Activated naive CD8-positive, alpha-beta T cell (primary cell): ENCODE results near the gene ADSS2.
"Not testable (repeated sequence)": the region's sequence is repeated elsewhere in the genome, so short reads cannot be mapped to it uniquely, and the experiment has no call there.

Experiments
- H3K27ac Mint-ChIP-seq: one replicate; pipeline ENCODE4 v1.8.0; 2021; ENCODE audit warnings: mixed read lengths
- H3K27me3 Mint-ChIP-seq: one replicate; pipeline ENCODE4 v1.8.0; 2021; ENCODE audit warnings: mixed read lengths
- H3K36me3 Mint-ChIP-seq: one replicate; pipeline ENCODE4 v1.8.0; 2021; ENCODE audit warnings: mixed read lengths
- H3K4me1 Mint-ChIP-seq: one replicate; pipeline ENCODE4 v1.8.0; 2021; ENCODE audit warnings: low read depth, mixed read lengths
- H3K4me3 Mint-ChIP-seq: one replicate; pipeline ENCODE4 v1.8.0; 2021; ENCODE audit warnings: mild to moderate bottlenecking, mixed read lengths
- H3K9me3 Mint-ChIP-seq: one replicate; pipeline ENCODE4 v1.8.0; 2021; ENCODE audit warnings: low read depth, mixed read lengths

ADSS2 gene

DNA sequence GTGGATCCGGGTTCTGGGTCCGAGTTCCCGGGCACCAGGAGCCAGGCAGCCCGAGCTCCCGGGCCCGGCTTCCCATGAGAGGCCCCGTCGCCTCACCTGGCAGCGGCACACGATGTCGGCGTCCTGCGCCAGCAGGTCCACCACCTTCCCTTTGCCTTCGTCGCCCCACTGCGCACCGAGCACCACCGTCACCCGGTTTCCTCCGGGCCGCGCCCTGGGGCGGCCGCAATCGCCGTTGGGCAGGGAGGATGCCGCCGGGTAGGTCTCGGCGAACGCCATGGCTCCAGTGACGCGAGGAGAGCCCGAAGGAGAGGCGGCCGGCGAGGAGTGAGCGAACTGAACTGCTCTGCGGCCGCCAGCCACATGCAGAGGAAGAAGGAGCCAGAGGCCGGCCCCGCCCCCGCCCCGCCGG lies at the start of gene ADSS2:
TSS of gene ADSS2 (minus strand) at position 371 of the 412 bp plus-strand sequence. CDS start at position 279, 92 bp downstream.
- Mint-ChIP-seq H3K27me3 (no peaks in the 10 kb centered on the region), H3K9me3 (peaks cover 3% of the 10 kb centered on the region), H3K4me1 (peaks cover 52% of the 10 kb centered on the region), H3K36me3 (peaks cover 16% of the 10 kb centered on the region), H3K27ac (peak within 1 kb of the TSS; percentile 96), H3K4me3 (peak within 1 kb of the TSS; percentile 94)

DNA sequence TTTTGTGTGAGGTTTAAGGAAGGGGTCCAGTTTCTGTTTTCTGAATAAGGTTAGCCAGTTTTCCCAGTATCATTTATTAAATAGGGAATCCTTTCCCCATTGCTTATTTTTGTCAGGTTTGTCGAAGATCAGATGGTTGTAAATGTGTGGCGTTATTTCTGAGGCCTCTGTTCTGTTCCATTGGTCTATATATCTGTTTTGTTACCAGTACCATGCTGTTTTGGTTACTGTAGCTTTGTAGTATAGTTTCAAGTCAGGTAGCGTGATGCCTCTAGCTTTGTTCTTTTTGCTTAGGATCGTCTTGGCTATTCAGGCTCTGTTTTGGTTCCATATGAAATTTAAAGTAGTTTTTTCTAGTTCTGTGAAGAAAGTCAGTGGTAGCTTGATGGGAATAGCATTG lies 48.8 kb upstream of the ADSS2 start:
- H3K36me3 Mint-ChIP-seq, H3K27ac Mint-ChIP-seq, H3K4me3 Mint-ChIP-seq, H3K4me1 Mint-ChIP-seq, H3K9me3 Mint-ChIP-seq, H3K27me3 Mint-ChIP-seq: not testable (repeated sequence)

DNA sequence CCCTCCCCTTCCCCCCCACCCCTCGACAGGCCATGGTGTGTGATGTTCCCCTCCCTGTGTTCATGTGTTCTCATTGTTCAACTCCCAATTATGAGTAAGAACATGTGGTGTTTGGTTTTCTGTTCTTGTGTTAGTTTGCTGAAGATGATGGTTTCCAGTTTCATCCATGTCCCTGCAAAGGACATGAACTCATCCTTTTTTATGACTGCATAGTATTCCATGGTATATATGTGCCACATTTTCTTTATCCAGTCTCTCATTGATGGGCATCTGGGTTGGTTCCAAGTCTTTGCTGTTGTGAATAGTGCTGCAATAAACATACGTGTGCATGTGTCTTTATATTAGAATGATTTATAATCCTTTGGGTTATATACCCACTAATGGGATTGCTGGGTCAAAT lies 47.8 kb upstream of the ADSS2 start:
- H3K27ac Mint-ChIP-seq, H3K4me3 Mint-ChIP-seq, H3K36me3 Mint-ChIP-seq: not testable (repeated sequence)

DNA sequence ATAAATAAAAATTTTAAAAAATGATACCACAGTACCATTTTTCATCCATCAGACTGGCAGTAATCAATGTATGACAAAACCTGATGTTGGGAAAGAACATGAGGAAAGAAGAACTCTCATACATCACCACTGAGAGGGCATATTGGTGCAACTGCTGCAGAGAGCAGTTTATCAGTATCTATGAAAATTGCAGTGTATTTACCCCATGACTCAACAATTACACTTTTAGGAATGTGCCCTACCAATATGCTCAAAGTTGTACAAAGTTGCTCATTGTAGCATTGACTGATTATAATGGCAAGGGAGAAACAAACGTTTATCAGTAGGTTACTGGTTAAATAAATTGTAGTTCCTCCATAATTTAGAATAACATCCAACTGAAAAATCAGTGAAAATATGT lies 46.1 kb upstream of the ADSS2 start:
- no peaks in the 10 kb centered on the region for H3K4me1 Mint-ChIP-seq
- H3K36me3 Mint-ChIP-seq = peaks cover 8% of the 10 kb centered on the region
- H3K27ac Mint-ChIP-seq = no peak overlapping the region
- no peaks in the 10 kb centered on the region for H3K27me3 Mint-ChIP-seq
- H3K4me3 Mint-ChIP-seq = no peak overlapping the region
- peaks cover 8% of the 10 kb centered on the region for H3K9me3 Mint-ChIP-seq

More for the DNA sequence above, 47.8 kb upstream of the ADSS2 start:
- H3K4me1 Mint-ChIP-seq, H3K27me3 Mint-ChIP-seq, H3K9me3 Mint-ChIP-seq: not testable (repeated sequence)

DNA sequence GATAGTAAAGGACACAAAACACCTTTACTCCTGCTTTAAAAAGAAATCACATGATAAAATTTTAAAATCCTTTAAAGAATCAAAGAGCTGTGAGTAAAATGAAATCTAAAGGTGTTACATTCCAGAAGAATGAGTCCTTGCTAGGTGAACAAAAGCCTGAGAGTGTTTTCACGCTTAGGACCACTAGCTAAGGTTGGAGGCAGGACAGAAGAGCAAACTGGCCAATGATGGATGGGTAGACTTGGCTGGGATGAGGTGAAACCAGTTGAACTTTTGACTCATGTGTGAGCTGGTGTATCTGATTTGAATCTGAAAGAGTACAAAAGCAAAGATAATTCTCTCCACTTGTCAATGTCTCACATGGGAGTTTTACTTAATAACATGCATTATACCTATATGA lies 44.5 kb upstream of the ADSS2 start:
- H3K36me3 Mint-ChIP-seq = peaks cover 8% of the 10 kb centered on the region
- no peaks in the 10 kb centered on the region for H3K27me3 Mint-ChIP-seq
- no peak overlapping the region for H3K27ac Mint-ChIP-seq
- no peaks in the 10 kb centered on the region for H3K4me1 Mint-ChIP-seq
- H3K4me3 Mint-ChIP-seq = no peak overlapping the region
- H3K9me3 Mint-ChIP-seq = peaks cover 8% of the 10 kb centered on the region

DNA sequence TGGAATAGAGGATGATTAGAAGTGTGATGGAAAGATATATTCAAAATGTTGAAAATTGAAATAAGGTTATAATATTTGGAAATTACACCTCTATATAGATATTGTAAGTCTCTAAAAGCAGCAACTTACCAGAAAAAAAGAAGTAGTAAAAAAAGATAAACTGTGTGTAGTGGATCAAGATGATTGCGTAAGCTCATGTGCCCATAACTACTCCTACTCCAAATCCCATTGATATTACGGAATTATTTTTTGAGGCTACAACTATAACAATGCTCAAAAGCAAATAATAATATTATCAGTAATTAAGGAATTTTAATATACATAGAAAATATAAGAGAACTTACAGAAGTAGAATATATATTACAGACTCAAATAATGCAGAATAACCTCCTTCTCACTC lies 42.9 kb upstream of the ADSS2 start:
- no peaks in the 10 kb centered on the region for H3K9me3 Mint-ChIP-seq
- peaks cover 6% of the 10 kb centered on the region for H3K36me3 Mint-ChIP-seq
- H3K4me1 Mint-ChIP-seq = no peaks in the 10 kb centered on the region
- no peak overlapping the region for H3K4me3 Mint-ChIP-seq
- H3K27me3 Mint-ChIP-seq = no peaks in the 10 kb centered on the region
- H3K27ac Mint-ChIP-seq = no peak overlapping the region

DNA sequence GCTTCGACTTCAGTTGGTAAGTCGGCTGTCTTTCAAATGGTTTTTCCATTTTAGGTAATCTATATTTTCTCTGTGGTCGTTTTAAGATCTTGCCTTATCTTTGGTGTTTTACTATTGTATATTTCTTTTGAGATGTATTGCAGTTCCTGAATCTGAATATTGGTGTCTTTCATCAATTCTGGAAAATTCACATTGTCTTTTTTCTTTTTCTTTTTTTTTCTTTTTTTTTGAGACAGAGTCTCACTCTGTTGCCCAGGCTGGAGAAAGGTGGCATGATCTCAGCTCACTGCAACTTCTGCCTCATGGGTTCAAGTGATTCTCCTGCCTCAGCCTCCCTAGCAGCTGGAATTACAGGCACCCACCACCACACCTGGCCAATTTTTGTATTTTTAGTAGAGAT lies 33.3 kb upstream of the ADSS2 start:
- not testable (repeated sequence) for H3K4me1 Mint-ChIP-seq, H3K9me3 Mint-ChIP-seq, H3K27ac Mint-ChIP-seq, H3K27me3 Mint-ChIP-seq, H3K4me3 Mint-ChIP-seq
- H3K36me3 Mint-ChIP-seq = peaks cover 24% of the 10 kb centered on the region

DNA sequence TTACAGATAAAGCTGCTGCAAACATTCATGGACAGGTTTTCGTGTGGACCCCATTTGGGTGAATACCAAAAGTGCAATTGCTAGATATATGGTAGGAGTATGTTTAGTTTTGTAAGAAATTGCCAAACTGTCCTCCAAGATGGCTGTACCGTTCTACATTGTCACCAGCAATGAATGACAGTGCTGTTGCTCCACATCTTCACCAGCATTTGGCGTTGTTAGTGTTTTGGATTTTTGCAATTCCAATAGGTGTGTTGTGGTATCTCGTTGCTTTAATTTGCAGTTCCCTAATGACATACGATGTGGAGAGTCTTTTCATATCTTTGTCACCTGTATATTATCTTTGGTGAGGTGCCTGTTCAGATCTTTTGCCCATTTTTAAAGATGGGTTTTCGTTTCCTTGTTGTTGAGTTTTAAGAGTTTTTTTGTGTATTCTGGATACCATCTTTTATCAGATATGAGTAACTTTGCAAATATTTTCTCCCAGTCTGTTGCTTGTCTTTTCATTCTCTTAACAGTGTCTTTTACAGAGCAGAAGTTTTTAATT lies 21.4 kb upstream of the ADSS2 start:
- no peaks in the 10 kb centered on the region for H3K27me3 Mint-ChIP-seq
- H3K9me3 Mint-ChIP-seq = peaks cover 5% of the 10 kb centered on the region
- H3K4me1 Mint-ChIP-seq = no peaks in the 10 kb centered on the region
- H3K4me3 Mint-ChIP-seq = no peak overlapping the region
- no peak overlapping the region for H3K27ac Mint-ChIP-seq
- peaks cover 9% of the 10 kb centered on the region for H3K36me3 Mint-ChIP-seq

DNA sequence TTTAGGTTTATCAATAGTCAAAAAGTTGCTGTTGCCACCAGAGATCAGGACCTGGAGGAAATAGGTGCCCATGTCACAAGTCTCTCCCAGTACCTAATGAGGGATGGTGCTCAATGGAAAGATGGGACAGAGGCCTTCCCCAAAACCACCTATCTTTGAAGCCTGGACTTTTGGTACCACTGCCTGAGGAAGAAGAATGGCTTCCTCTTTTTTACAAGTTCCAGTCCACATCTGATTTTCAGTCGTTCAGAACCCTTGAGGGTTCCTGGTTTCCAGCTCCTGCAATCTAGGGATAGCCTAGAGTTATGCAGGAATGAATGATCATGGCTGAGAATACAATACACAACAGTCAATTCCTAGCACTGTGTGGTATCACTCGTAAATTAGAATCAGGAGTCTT lies 15.0 kb upstream of the ADSS2 start:
- H3K27ac Mint-ChIP-seq = no peak overlapping the region
- H3K36me3 Mint-ChIP-seq = no peaks in the 10 kb centered on the region
- H3K4me1 Mint-ChIP-seq = no peaks in the 10 kb centered on the region
- H3K4me3 Mint-ChIP-seq = no peak overlapping the region
- no peaks in the 10 kb centered on the region for H3K9me3 Mint-ChIP-seq
- no peaks in the 10 kb centered on the region for H3K27me3 Mint-ChIP-seq

DNA sequence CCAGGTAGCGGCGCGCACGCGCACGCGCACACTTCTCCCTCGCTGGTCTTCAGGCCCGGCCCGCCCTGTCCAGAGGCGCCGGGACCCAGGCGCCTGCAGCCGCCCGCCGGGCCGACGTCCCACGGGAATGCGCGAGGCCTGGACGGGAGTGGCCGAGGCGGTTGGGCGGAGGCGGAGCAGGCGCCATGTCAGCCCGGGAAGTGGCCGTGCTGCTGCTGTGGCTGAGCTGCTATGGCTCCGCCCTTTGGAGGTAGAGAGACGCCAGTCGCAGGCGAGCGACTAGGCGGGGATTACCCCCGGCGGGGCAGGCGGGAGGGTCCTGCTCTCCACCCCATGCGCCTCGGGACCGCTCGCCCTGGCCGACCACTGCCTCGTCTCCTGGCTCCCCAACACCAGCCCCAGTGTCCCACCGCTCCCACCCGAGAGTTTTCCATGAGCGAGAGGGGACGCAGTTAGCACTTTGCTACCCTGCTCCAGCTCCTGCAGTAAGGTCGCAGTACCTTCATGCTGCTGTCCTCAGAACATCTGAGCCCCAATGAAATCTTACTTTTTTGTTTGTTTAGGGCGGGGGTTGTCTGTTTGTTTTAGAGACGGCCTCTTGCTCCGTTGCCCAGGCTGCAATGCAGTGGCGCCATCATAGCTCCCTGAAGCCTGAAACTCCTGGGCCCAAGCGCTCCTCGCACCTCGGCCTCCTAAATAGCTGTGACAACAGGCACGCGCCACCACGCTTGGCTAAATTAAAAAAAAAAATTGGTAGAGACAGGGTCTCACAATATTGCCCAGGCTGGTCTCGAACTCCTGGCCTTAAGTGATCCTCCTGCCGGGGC lies 9.7 kb upstream of the ADSS2 start, which contains the start of gene CATSPERE:
TSS of gene CATSPERE (plus strand) at position 29 of the 827 bp plus-strand sequence. CDS start at position 186, 157 bp downstream.
- Mint-ChIP-seq H3K27ac (peak within 1 kb of the TSS; percentile 98), H3K4me3 (peak within 1 kb of the TSS; percentile 91), H3K27me3 (no peaks in the 10 kb centered on the region), H3K4me1 (peaks cover 15% of the 10 kb centered on the region), H3K9me3 (peaks cover 4% of the 10 kb centered on the region), H3K36me3 (peaks cover 6% of the 10 kb centered on the region)

DNA sequence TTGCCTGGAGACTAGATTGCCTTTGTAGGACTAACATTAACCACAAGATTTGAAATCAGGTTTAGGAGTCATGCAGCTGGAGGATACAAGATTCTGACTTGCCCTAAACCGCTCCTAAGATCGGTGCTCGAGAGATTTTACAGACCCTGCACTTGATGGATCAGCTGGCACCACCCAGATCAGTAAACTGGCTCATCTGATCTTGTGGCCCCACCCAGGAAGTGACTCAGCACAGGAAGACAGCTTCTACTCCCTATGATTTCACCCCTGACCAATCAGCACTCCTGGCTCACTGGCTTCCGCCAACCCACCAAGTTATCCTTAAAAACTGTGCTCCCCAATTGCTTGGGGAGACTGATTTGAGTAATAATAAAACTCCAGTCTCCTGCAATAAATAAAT lies 8.5 kb upstream of the ADSS2 start:
- H3K27me3 Mint-ChIP-seq = no peaks in the 10 kb centered on the region
- peak overlapping the region; percentile 91 for H3K4me3 Mint-ChIP-seq
- H3K9me3 Mint-ChIP-seq = peaks cover 4% of the 10 kb centered on the region
- peaks cover 15% of the 10 kb centered on the region for H3K4me1 Mint-ChIP-seq
- peaks cover 6% of the 10 kb centered on the region for H3K36me3 Mint-ChIP-seq
- H3K27ac Mint-ChIP-seq = peak overlapping the region; percentile 25

DNA sequence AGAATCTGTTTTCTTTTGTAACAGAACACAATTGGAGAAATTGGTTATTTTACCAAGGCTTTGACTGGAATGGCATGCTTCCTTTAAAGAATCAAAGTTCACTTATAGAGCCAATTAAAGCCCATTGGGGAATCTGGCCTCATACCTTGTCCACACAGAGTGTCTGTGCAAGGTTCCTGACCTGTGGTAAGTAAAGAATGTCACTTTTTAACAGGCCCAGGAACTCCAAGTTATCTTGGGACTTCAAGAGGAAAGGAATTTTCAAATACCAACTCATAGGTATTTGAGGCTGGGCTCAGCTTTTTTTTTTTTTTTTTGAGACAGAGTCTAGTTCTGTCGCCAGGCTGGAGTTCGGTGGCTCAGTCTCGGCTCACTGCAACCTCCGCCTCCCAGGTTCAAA lies 7.1 kb upstream of the ADSS2 start:
- Mint-ChIP-seq H3K4me1 (peaks cover 17% of the 10 kb centered on the region), H3K27me3 (no peaks in the 10 kb centered on the region), H3K36me3 (peaks cover 9% of the 10 kb centered on the region), H3K9me3 (peaks cover 4% of the 10 kb centered on the region), H3K27ac (no peak overlapping the region), H3K4me3 (no peak overlapping the region)

DNA sequence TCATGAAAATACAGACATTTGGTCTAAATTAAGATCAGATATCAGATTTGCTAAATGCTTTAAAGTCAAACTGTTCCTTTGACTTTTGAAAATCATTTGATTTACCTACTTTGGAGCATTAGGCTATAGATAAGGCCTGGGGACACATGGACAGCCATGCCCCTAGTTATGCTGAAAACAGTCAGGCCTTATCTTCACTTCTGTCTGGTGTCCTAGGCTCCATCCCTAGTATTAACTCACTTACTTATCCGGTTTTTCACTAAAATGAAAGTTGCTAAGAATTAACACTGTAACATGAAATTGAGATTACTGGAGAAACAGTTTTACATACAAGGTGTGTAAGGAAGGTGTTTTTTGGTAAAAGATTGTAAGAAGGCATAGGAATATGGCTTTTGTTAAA lies 4.9 kb upstream of the ADSS2 start:
- H3K4me1 Mint-ChIP-seq = peaks cover 28% of the 10 kb centered on the region
- no peaks in the 10 kb centered on the region for H3K27me3 Mint-ChIP-seq
- peaks cover 7% of the 10 kb centered on the region for H3K9me3 Mint-ChIP-seq
- no peak overlapping the region for H3K27ac Mint-ChIP-seq
- H3K4me3 Mint-ChIP-seq = no peak overlapping the region
- H3K36me3 Mint-ChIP-seq = peaks cover 11% of the 10 kb centered on the region

DNA sequence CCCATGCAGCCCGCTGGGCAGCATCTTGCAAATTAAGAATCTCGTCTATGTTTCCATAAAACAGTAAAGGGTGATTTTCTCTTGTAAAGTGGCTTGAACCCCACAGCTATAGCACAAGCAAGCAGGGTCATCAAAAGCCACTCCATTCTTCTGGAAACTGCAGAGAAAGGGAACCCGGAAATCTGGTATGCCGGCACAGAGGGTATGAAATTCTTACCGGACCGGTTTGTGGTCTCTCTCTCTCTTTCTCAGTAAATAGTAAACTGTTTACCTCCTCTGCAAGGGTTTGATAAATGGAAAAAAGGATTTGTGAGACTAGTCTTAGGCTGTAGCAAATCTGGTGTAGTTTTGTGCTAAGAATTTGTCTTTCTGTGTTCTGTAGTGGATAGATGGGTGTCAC lies 2.7 kb upstream of the ADSS2 start:
- no peak overlapping the region for H3K27ac Mint-ChIP-seq
- H3K9me3 Mint-ChIP-seq = peaks cover 3% of the 10 kb centered on the region
- peaks cover 11% of the 10 kb centered on the region for H3K36me3 Mint-ChIP-seq
- no peaks in the 10 kb centered on the region for H3K27me3 Mint-ChIP-seq
- no peak overlapping the region for H3K4me3 Mint-ChIP-seq
- peaks cover 31% of the 10 kb centered on the region for H3K4me1 Mint-ChIP-seq

DNA sequence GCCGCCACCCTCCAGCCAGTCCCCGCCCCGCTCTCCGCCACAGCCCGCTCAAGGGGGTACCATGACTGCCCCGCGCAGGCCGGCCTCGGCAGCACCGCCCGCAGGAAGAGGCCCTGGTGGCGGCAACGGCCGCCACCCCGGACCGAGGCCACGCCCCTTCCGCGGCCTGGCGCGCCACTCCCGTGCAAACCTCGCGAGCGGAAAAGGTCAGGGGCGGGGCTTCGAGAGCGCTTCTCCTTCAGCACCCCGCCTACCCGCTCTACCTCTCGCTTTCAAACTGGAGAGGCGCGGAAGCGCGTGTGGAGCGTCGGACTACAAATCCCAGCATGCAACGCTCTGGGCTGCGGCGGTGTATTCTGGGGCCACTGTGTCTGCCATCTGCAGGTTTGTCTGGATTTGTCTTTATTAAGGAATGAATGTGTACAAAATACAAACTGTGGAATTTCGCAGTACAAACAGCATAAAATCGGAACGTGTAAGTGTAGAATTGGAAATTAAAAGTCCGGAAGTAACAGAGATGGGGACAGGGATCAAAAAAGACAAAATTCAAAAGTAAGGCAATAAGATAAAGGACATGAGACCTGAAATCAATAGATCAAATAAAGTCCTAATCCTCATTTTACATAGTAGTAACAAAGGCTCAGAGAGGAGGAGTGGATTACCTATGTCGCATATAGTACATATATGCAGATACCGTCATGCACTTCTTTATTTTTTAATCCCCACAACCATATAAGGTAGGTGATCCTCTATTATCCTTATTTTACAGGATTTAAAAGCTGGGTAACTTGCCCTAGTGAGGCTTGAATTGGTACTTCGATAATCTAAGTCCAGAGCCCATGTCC lies 464 bp upstream of the ADSS2 start:
- peak overlapping the region; percentile 94 for H3K4me3 Mint-ChIP-seq
- H3K27ac Mint-ChIP-seq = peak overlapping the region; percentile 87
- peaks cover 3% of the 10 kb centered on the region for H3K9me3 Mint-ChIP-seq
- peaks cover 47% of the 10 kb centered on the region for H3K4me1 Mint-ChIP-seq
- peaks cover 15% of the 10 kb centered on the region for H3K36me3 Mint-ChIP-seq
- H3K27me3 Mint-ChIP-seq = no peaks in the 10 kb centered on the region
